Natural killer cell (primary cell): ENCODE data around the gene MED20. TPM values are rescaled to one million over a fixed set of nuclear protein-coding genes. Genes with fewer than 3 reads are reported as not detected.

ENCODE experiments used
- ATAC-seq, 3 donors: fragments of 150-1000 bp in 2 of 3; fragments of 200-7000 bp in 1 of 3; cut with Tn5 transposase; 1 replicate in 1 of 3; 2 replicates in 2 of 3; pipeline ENCODE4 v1.10.0; 2021; ENCODE audit warnings: mild to moderate bottlenecking in 2 of 3, moderate library complexity in 2 of 3
- DNase-seq, 2 donors: peaks; one replicate each; pipeline versions ENCODE4 v3.0.0 to v3.0.0-alpha.2; 2013 to 2021; ENCODE audit warnings: mixed read lengths in 1 of 2
- H3K27ac ChIP-seq: one replicate; pipeline ENCODE4 v1.5.1; 2013; ENCODE audit warnings: mild to moderate bottlenecking, low read length
- H3K27me3 ChIP-seq: one replicate; pipeline ENCODE4 v1.6.1; 2013; ENCODE audit warnings: low read length; ENCODE audit not compliant: control insufficient read depth, insufficient read depth
- H3K36me3 ChIP-seq: one replicate; pipeline ENCODE4 v1.6.1; 2013; ENCODE audit warnings: low read length; ENCODE audit not compliant: control insufficient read depth, insufficient read depth
- H3K4me1 ChIP-seq: one replicate; pipeline ENCODE4 v1.6.1; 2013; ENCODE audit warnings: low read length; ENCODE audit not compliant: control insufficient read depth, insufficient read depth
- H3K4me3 ChIP-seq: one replicate; pipeline ENCODE4 v1.5.1; 2013; ENCODE audit warnings: low read length
- H3K9me3 ChIP-seq: one replicate; pipeline ENCODE4 v1.6.1; 2013; ENCODE audit warnings: low read length; ENCODE audit not compliant: control insufficient read depth, insufficient read depth
- H3K27ac Mint-ChIP-seq, 2 donors: one replicate each; pipeline ENCODE4 v1.8.0; 2022; ENCODE audit warnings: mild to moderate bottlenecking in 2 of 2, mixed read lengths in 2 of 2, moderate library complexity in 1 of 2
- H3K27me3 Mint-ChIP-seq, 2 donors: one replicate each; pipeline ENCODE4 v1.8.0; 2022; ENCODE audit warnings: low read depth in 2 of 2, mixed read lengths in 2 of 2
- H3K36me3 Mint-ChIP-seq: one replicate; pipeline ENCODE4 v1.8.0; 2022; ENCODE audit warnings: mixed read lengths
- H3K4me1 Mint-ChIP-seq, 2 donors: one replicate each; pipeline ENCODE4 v1.8.0; 2022; ENCODE audit warnings: mixed read lengths in 2 of 2
- H3K4me3 Mint-ChIP-seq: one replicate; pipeline ENCODE4 v1.8.0; 2022; ENCODE audit warnings: mild to moderate bottlenecking, moderate library complexity, mixed read lengths
- H3K9me3 Mint-ChIP-seq, 2 donors: one replicate each; pipeline ENCODE4 v1.8.0; 2022; ENCODE audit warnings: mixed read lengths in 2 of 2
- WGBS: methylation state at CpG from one replicate; pipeline ENCODE4 v1.1.7; 2013; ENCODE audit warnings: missing lambda C conversion rate; ENCODE audit not compliant: insufficient coverage; 5-methylcytosine and 5-hydroxymethylcytosine counted together
- intact Hi-C: fragments of 100-400 bp; cut with micrococcal nuclease; formaldehyde crosslinking; loops from one replicate; pipeline ENCODE4 v1.14.2; 2022
- total RNA-seq, 4 donors: library from RNA; stranded (reverse); fragments of 120-200 nt in 1 of 4; gene quantifications; one replicate each; pipeline versions ENCODE4 v1.2.3 to v1.2.4, GENCODE V29; 2013 to 2022
- TF ChIP-seq, protein P1 (sequence below): fragments of 200-600 bp; IDR thresholded peaks from one replicate; pipeline ENCODE4 v1.8.0; 2022; ENCODE audit warnings: antibody characterized with exemption

Gene MED20
- total RNA-seq, 3 donors from 2014 or later (not counting 1 experiment from before 2014, with no cell fraction given) = 6.4 to 15.2 (median 15.0) TPM

DNA sequence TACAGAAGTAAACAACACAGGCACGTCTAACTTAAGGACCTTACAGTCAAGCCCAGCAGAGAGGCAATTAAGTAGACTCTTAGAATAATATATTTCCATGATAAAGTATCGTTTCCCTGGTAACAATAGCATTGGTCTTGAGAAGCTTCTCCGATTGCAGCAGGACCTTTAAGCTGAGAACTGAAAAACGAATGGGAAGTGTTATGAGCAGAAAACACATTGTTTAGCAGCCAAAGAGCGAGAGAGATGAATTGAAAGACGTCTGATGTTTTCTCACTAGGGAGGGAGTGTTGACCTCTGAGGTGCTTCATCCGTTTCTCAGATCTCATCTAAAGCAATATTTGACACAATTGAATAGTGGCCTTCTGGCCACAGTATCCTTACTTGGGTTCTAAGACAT, 1.2 kb upstream of the MED20 start:
- H3K36me3 Mint-ChIP-seq = no peaks in the 10 kb centered on the region
- H3K27me3 ChIP-seq = no peaks in the 10 kb centered on the region
- peak overlapping the region; percentile 94 for H3K4me3 ChIP-seq
- TF ChIP-seq, protein P1, sequence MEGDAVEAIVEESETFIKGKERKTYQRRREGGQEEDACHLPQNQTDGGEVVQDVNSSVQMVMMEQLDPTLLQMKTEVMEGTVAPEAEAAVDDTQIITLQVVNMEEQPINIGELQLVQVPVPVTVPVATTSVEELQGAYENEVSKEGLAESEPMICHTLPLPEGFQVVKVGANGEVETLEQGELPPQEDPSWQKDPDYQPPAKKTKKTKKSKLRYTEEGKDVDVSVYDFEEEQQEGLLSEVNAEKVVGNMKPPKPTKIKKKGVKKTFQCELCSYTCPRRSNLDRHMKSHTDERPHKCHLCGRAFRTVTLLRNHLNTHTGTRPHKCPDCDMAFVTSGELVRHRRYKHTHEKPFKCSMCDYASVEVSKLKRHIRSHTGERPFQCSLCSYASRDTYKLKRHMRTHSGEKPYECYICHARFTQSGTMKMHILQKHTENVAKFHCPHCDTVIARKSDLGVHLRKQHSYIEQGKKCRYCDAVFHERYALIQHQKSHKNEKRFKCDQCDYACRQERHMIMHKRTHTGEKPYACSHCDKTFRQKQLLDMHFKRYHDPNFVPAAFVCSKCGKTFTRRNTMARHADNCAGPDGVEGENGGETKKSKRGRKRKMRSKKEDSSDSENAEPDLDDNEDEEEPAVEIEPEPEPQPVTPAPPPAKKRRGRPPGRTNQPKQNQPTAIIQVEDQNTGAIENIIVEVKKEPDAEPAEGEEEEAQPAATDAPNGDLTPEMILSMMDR = no peak
- peak overlapping the region; percentile 98 for H3K27ac Mint-ChIP-seq
- H3K9me3 Mint-ChIP-seq = no peaks in the 10 kb centered on the region
- intact Hi-C loops = no loop called here
- H3K27me3 Mint-ChIP-seq = no peaks in the 10 kb centered on the region
- DNase-seq = peak in 1 of 2 donors; percentile 18
- 2% methylated on average over 7 of the region's 7 CpGs for WGBS
- peak overlapping the region; percentile 96 for H3K4me3 Mint-ChIP-seq
- no peaks in the 10 kb centered on the region for H3K9me3 ChIP-seq
- peak; percentile 5 to 35 (median 26) for ATAC-seq
- peaks cover 60 to 61% of the 10 kb centered on the region in 2 donors for H3K4me1 Mint-ChIP-seq
- peaks cover 12% of the 10 kb centered on the region for H3K36me3 ChIP-seq
- peak overlapping the region; percentile 96 for H3K27ac ChIP-seq
- H3K4me1 ChIP-seq = peaks cover 33% of the 10 kb centered on the region

GRCh38 chr6:41921712-41921998, 716 bp upstream of the MED20 start:
- Histone ChIP-seq H3K9me3 (no peaks in the 10 kb centered on the region), H3K4me1 (peaks cover 33% of the 10 kb centered on the region), H3K27me3 (no peaks in the 10 kb centered on the region), H3K36me3 (peaks cover 12% of the 10 kb centered on the region), H3K4me3 (peak overlapping the region; percentile 94), H3K27ac (peak overlapping the region; percentile 96)
- no peaks in the 10 kb centered on the region for H3K27me3 Mint-ChIP-seq
- peaks cover 58 to 61% of the 10 kb centered on the region in 2 donors for H3K4me1 Mint-ChIP-seq
- DNase-seq (peak in 1 of 2 donors; percentile 25), ATAC-seq (no peak)
- H3K4me3 Mint-ChIP-seq = peak overlapping the region; percentile 96
- TF ChIP-seq, protein P1 = no peak
- H3K9me3 Mint-ChIP-seq = no peaks in the 10 kb centered on the region
- H3K36me3 Mint-ChIP-seq = no peaks in the 10 kb centered on the region
- WGBS = under 1% methylated on average over 20 of the region's 20 CpGs
- intact Hi-C loops = loop anchor here (1.0 kb wide), 3 partner anchors 15 to 134 kb away; partner anchors contain the start of genes TOMM6 and USP49
- H3K27ac Mint-ChIP-seq = peak overlapping the region; percentile 98

GRCh38 chr6:41917528-41917927, 3.4 kb downstream of the MED20 start:
- Histone ChIP-seq H3K27me3 (no peaks in the 10 kb centered on the region), H3K36me3 (peaks cover 22% of the 10 kb centered on the region), H3K9me3 (no peaks in the 10 kb centered on the region), H3K4me1 (peaks cover 12% of the 10 kb centered on the region), H3K4me3 (no peak overlapping the region), H3K27ac (no peak overlapping the region)
- Mint-ChIP-seq H3K9me3 (no peaks in the 10 kb centered on the region), H3K4me1 (peaks cover 43 to 50% of the 10 kb centered on the region in 2 donors), H3K27me3 (no peaks in the 10 kb centered on the region), H3K4me3 (no peak overlapping the region), H3K36me3 (no peaks in the 10 kb centered on the region), H3K27ac (no peak overlapping the region)
- ATAC-seq (no peak), DNase-seq (no peak)
- intact Hi-C loops = no loop called here
- 68% methylated on average over 4 of the region's 4 CpGs for WGBS
- TF ChIP-seq, protein P1 = no peak

DNA sequence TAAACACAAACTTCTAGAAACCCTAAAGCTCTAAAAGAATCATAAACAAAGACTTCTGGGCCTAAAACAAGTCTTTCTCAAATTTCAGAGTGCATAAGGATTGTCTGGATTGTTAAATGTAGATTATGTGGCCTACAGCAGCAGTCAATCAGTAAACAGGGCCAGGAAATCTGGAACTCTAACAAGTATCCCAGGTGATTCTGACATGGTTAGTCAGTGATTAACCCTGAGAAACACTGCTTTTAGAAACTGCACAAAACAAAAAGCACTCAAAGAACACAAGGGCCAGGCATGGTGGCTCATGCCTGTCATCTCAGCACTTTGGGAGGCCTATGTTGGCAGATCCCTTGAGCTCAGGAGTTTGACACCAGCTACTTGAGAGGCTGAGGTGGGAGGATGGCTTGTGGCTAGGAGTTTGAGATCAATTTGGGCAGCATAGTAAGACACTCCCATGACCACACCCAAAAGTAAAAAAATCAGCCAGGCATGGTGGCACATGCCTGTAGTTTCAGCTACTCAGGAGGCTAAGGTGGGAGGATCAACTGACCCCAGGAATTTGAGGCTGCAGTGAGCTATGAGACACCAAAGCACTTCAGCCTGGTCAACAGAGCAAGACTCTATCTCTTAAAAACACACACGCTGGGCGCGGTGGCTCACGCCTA, 5.9 kb downstream of the MED20 start:
- ATAC-seq (no peak), DNase-seq (no peak)
- H3K4me1 Mint-ChIP-seq = peaks cover 18 to 27% of the 10 kb centered on the region in 2 donors
- Histone ChIP-seq H3K27ac (no peak overlapping the region), H3K27me3 (no peaks in the 10 kb centered on the region), H3K4me1 (peaks cover 2% of the 10 kb centered on the region), H3K36me3 (peaks cover 29% of the 10 kb centered on the region), H3K9me3 (no peaks in the 10 kb centered on the region), H3K4me3 (no peak overlapping the region)
- no peaks in the 10 kb centered on the region for H3K36me3 Mint-ChIP-seq
- WGBS = 92% methylated on average over 3 of the region's 4 CpGs
- H3K4me3 Mint-ChIP-seq = no peak overlapping the region
- no peaks in the 10 kb centered on the region for H3K9me3 Mint-ChIP-seq
- intact Hi-C loops = no loop called here
- no peaks in the 10 kb centered on the region for H3K27me3 Mint-ChIP-seq
- peak overlapping the region in 1 of 2 donors; percentile 34 for H3K27ac Mint-ChIP-seq
- TF ChIP-seq, protein P1 = no peak
